COLO668 (cell line): ENCODE results near the gene BCLAF1.

Source experiments
- DNase-seq: peaks from one replicate; lab custom pipeline; 2025; ENCODE audit not compliant: unreplicated experiment; lab: John Stamatoyannopoulos, UW

The BCLAF1 gene, protein sequence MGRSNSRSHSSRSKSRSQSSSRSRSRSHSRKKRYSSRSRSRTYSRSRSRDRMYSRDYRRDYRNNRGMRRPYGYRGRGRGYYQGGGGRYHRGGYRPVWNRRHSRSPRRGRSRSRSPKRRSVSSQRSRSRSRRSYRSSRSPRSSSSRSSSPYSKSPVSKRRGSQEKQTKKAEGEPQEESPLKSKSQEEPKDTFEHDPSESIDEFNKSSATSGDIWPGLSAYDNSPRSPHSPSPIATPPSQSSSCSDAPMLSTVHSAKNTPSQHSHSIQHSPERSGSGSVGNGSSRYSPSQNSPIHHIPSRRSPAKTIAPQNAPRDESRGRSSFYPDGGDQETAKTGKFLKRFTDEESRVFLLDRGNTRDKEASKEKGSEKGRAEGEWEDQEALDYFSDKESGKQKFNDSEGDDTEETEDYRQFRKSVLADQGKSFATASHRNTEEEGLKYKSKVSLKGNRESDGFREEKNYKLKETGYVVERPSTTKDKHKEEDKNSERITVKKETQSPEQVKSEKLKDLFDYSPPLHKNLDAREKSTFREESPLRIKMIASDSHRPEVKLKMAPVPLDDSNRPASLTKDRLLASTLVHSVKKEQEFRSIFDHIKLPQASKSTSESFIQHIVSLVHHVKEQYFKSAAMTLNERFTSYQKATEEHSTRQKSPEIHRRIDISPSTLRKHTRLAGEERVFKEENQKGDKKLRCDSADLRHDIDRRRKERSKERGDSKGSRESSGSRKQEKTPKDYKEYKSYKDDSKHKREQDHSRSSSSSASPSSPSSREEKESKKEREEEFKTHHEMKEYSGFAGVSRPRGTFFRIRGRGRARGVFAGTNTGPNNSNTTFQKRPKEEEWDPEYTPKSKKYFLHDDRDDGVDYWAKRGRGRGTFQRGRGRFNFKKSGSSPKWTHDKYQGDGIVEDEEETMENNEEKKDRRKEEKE

GRCh38 chr6:136289579-136290409 is at the start of gene BCLAF1:
TSS of gene BCLAF1 (minus strand) at chr6:136289846. CDS start at chr6:136279866, 9,980 bp downstream.
- peak; percentile 97 for DNase-seq

DNA sequence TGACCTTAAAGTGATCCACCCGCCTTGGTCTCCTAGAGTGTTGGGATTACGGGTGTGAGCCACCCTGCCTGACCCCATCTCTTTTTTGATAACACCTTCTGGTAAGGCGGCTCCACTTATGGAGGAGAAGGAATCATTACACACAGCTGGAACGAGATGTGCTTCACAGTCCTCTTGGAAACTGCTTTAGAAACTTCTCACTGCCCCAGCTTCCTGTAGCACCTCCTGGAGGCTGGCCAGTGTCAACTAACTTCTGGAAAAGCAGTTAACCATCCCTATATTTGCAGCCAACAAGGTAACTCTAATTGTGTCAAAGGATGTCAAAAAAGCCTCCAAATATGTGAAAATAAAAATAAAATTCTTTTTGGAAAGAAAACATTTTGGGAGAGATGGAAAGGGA is 48.8 kb upstream of the BCLAF1 start:
- no peak for DNase-seq

DNA sequence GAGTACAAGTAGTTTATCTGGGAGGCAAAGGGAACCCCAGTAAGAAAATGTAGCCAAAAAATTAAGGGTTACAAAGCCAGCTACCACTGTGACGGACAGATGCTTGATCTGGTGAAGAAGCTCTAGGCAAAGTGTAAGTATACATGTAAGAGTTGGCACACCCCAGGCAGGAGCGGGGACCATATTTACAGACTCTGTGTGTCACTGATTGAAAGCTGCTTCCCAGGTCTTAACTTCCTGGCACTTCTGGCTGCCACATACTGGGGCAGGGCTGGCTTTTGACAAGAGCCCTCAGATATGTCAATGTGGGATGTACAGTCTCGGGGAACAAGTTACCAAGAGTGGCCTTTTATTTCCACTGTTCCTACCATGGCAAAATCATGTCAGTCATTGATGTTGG is 48.0 kb upstream of the BCLAF1 start:
- DNase-seq, result no peak

DNA sequence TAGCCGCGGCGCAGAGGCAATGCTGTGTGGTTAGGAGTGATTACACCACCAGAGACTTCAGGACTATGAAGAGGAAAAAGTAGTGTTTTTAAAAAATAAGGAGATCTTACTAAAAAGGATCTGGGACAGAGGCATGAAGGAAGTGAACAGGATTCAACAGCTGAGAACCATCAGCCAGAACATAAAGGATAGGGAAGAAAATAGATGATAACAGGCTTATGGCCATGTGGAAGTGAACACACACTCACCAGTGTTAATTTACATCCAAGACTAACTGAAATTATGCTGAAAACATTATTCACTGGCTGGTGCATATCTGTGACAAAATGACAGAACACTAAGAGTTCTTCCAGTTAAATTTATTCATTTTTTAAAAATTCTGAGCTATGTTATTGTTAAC is 47.5 kb upstream of the BCLAF1 start:
- DNase-seq, result no peak

- DNase-seq, result no peak
Measured at GRCh38 chr6:136335736-136336363, 46.2 kb upstream of the BCLAF1 start.

DNA sequence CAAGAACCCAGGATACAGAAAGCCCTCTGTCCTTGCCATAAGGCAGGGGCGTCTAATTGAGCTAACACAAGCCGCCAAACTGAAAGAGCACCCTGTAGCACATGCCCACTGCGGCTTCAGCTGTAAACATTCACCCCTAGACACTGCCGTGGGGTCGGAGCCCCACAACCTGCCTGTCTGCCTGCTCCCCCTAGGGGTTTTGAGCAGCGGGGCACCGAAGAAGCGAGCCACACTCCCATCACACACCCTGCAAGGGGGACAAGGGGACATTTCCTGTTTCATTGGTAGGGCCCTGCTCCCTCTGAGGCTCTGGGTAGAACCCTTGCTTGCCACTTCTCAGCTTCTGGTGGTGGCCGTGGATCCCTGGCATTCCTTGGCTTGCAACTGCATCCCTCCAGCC is 45.2 kb upstream of the BCLAF1 start:
- no peak for DNase-seq

- DNase-seq, result no peak
Measured at GRCh38 chr6:136334465-136334846, 44.8 kb upstream of the BCLAF1 start.

DNA sequence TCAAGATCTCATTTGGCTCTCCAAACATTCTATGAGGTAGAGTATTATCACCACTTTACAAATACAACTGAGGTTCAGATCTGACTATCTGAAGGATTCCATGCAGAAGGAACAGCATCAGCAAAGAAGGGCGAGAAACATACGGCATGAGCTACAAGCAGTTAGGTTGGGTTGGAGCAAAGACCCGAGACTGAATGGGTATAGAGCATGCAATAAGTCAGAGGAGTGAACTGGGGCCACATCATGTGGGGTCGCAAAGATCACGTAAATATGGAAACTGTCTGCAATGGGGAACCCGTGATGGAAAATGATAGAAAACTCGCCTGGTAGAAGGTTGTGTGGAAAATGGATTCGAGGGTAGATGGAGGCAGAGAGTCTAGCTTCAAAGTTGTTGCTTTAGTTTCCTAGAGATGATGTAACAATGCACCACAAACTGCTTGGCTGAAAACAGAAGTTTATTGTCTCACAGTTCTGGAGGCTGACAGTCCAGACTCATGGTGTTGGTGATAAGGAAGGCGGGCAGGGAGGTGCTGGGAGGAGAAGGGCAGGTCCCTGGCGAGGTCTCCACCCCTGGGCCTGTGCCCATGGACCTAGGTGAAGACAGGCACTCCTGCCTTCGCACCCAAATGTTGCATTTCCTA is 44.3 kb upstream of the BCLAF1 start:
- DNase-seq, result no peak

GRCh38 chr6:136331461-136331860 is 41.8 kb upstream of the BCLAF1 start:
- DNase-seq, result no peak

GRCh38 chr6:136330634-136331033 is 41.0 kb upstream of the BCLAF1 start:
- DNase-seq, result no peak

- DNase-seq, result peak; percentile 44
Measured at GRCh38 chr6:136326038-136326553, 36.5 kb upstream of the BCLAF1 start.

- no peak for DNase-seq
Measured at GRCh38 chr6:136324686-136325380, 35.2 kb upstream of the BCLAF1 start.

- DNase-seq, result no peak
Measured at GRCh38 chr6:136323431-136324112, 33.9 kb upstream of the BCLAF1 start.

- DNase-seq, result no peak
Measured at GRCh38 chr6:136319732-136320131, 30.1 kb upstream of the BCLAF1 start.

GRCh38 chr6:136318676-136319075 is 29.0 kb upstream of the BCLAF1 start:
- no peak for DNase-seq

GRCh38 chr6:136317971-136318370 is 28.3 kb upstream of the BCLAF1 start:
- no peak for DNase-seq

- peak; percentile 33 for DNase-seq
Measured at GRCh38 chr6:136317021-136317694, 27.5 kb upstream of the BCLAF1 start.

GRCh38 chr6:136315594-136315993 is 25.9 kb upstream of the BCLAF1 start:
- no peak for DNase-seq
